CD4-positive, alpha-beta T cell treated with Interleukin-6 for 4 hours (primary cell): Measurements from ENCODE around the gene IGFBP6.

Experiments
- DNase-seq: peaks from one replicate; pipeline ENCODE4 v3.0.0-alpha.2; 2020; ENCODE audit warnings: mixed read lengths

IGFBP6 gene

DNA sequence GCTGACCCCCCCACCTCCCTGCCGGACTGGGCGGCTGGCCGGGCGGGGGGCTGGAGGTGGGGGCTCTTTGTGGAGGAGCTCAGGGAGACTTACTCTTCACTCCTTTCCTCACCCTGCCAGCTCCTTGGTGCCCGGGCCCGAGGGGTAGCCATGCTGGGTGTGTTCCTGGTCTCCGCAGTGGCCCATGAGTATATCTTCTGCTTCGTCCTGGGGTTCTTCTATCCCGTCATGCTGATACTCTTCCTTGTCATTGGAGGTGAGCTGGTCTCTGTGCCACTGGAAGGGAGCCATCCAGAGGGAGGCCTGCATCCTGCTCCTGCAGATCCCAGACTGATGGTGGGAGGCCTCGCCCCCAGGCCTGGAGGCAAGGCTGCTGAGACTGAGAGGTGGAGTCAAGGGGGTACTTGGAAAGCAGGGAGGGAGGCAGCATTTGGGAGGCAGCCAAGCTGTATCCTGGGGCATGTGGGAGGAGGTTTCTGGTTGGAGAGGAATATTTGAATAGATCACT, 25.5 kb downstream of the IGFBP6 start:
- DNase-seq, result no peak

DNA sequence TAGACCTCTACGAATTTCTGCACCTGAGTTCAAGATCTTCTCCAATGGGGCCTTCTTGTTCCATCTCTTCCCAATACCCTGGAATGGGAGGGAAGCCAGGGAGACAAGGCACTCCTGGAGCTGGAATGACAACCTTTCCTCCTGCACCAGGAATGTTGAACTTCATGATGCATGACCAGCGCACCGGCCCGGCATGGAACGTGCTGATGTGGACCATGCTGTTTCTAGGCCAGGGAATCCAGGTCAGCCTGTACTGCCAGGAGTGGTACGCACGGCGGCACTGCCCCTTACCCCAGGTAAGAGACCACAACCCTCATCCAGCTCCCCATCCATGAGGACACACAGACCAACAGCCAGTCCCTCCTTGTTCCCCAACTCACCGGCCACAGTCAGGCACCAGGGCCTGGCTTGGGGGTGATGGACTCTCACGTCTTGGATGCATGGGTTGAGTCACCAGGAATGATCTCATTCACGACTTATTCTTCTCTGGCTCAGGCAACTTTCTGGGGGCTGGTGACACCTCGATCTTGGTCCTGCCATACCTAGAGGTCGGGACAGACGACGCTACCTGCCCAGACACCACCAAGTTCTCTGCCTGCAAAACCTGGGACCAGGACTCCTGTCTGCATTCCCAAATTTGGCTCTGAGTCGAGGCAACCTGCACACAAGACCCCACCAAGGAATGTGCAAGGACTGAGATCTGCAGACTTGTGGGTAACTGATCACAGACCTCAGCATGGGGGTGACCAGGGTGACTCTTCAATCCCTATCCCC, 26.3 kb downstream of the IGFBP6 start:
- DNase-seq, result no peak

DNA sequence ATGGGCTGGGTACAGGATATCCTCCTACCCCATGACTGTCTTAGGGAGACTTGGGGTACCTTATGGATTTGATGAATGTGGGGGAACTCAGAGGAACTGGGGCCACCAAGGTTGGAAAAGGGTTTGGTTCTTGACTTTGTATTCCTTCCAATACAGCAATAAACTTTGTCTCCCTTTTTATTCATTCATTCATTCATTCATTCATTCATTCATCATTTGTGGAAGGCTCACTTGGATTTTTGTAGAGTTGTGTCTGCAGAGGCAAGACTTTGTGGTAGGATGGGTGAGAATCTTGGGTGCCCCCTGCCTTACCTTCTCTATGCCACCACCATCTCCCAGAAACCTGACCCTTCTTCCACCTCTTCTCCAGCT, 26.9 kb downstream of the IGFBP6 start:
- no peak for DNase-seq

DNA sequence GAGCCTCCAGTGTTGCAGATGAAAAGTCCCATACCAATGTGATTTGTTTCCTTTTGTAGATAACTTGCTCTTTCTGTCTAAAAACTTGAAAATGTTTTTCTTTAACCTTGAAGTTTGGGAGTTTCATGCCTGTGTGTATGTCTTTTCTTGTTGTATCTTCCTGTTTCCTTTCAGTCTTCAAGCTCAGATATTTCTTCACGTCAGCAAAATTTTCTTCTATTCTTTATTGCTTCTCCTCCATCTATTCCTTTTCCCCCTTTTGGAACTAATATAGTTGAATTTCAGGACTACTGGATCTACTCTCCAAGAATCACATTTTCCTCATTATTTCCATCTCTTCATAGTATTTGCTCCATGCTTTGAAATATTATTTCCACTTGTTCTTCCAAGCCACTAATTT, 29.7 kb downstream of the IGFBP6 start:
- DNase-seq, result no peak

DNA sequence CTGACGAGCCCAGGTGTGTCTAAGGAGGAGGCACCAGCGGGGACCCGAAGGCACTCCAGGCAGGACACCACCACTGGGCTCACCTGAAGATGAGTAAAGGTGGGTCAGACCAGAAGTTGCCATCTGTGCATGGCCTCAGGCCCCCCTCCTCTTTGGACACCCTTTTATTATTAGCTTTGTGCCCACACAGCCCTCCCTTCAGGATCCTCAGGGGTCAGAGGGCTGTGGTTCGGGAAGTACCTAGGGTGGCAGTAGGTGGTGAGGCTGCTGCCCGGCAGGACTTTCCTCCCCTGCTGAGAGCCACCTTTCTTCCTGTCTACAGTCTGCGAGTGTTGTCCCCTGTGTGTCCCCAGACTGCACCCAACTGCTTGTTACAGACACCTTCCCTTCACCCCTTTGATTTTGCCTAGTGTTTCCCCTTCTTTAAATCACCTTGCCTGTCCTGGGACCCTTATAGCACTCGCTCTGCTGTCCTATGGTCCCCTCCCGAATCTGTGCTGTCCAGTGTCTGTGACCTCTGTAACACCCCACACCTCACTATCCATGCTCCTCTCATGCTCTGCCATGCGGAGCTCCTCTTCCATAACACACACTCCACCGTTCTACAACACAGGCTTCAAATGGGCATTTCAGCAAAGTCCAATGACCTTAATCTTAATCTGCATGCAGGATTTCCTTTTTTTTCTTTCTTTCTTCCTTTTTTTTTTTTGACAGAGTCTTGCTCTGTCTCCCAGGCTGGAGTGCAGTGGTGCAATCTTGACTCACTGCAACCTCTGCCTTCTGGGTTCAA, 31.5 kb downstream of the IGFBP6 start:
- no peak for DNase-seq

DNA sequence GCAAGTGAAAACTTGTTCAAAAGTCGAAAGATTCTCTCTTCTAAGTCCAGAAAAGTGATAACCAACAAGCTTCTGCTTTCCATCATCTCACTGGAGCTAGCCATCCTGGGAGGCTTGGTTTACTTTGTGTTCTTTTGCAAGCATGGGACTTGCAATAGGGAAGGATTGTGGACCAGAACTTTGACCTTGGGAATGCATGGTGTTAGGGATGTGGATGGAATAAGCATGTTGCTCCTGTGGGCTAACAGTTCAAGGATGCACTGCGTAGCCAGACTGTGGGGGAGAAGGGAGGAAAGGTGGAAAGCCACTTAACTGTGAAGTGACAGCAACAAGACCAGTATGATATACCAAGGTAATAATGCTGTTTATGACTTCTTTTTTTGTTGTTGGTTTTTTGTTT, 34.4 kb downstream of the IGFBP6 start:
- DNase-seq, result no peak

DNA sequence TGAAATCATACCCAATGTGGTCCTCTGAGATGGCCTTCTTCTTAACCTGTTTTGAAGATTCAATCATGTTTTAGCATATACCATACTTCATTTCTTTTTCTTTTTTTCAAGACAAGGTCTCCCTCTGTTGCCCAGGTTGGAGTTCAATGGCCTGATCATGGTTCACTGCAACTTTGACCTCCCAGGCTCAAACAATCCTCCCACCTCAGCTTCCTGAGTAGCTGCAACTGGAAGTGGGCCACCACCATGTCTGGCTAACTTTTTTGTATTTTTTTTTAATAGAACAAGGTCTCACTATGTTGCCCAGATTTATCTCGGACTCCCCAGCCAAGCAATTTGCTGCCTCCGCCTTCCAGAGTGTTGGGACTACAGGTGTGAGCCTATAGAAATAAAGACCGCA, 36.3 kb downstream of the IGFBP6 start:
- DNase-seq, result no peak

DNA sequence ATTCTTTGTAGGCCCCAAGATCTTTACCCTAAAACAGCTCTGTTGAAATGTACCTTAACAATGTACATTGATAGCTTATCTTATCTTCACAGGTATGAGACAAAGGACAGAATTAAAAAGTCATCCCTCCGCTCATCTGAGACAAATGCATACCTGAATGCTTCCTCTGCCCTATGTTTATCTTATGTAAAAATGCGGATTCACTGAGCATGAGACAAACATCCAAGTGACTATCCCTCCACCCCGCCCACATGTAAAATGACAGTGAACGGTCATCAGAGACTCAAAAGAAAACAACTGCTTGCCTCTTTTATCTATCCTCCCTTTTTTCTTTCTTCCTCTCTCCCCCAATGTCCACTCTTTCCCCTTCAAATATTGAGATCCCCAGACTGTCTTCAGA, 45.9 kb downstream of the IGFBP6 start:
- no peak for DNase-seq

DNA sequence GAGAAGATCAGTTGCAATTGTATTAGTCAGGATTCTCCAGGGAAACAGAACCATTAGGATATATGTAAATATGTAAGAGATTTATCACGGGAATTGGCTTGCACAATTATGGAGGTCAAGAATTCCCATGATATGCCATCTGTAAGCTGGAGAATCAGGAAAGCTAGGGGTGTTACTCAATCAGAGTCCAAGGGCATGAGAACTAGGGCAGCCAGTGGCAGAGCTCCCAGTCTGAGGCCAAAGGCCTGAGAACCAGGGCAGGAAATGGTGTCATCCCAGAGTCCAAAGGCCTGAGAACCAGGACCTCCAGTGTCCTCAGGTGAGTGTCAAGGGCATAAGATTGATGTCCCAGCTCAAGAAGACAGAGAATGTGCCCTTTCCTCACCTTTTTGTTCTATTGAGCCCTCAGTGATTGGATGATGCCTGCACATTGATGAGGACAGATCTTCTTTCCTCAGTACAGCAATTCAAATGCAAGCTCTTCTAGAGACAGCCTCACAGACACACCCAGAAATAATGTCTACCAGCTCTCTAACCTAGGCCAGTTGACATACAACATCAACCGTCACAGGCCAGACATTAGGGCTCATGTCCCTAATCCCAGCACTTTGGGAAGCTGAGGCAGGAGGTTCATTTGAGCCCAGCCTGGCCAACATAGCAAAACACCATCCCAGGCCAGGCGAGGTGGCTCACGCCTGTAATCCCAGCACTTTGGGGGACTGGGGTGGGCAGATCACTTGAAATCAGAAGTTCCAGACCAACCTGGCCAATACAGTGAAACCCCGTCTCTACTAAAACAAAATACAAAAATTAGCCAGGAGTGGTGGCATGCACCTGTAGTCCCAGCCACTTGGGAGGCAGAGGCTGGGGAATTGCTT, 48.2 kb downstream of the IGFBP6 start:
- DNase-seq, result no peak

DNA sequence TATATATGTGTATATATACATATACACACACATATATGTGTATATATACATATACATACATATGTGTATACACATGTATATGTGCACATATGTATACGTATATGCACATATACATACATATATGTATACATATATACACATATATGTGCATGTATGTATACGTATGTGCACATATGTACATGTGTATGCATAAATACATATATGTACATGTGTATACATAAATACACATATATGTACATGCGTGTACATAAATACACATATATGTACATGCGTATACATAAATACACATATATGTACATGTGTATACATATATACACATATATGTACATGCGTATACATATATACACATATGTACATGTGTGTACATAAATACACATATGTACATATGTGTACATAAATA, 49.7 kb downstream of the IGFBP6 start:
- DNase-seq, result no peak

DNA sequence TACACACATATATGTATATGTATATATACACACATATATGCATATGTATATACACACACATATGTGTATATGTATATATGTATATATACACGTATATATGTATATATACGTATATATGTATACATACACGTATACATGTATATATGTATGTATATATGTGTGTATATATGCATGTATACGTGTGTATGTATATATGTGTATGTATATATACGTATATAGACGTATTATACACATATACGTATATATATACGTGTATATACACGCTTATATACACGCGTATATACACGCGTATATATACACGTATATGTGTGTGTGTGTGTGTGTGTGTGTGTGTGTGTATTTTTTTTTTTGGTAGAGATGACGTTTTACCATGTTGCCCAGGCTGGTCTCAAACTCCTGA, 50.2 kb downstream of the IGFBP6 start:
- no peak for DNase-seq

DNA sequence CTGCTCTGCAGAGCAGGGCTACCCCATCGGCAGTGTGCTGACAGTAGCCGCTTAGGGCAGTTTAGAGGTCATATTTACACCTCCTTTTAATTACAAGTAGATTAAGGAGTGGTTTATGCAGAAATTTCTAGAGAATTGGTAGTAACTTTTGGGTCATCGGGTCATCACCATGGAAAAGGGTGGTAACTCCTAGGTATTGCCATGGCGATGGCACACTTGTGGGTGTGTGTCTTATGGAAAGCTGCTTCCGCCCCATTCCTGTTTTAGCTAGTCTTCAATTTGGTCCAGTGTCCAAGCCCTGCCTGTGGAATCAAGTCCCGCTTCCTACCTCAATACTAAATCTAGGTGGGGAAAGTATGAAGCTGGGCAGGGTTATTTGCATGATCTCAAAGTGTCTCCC, 53.6 kb downstream of the IGFBP6 start:
- DNase-seq, result no peak
